ENCODE measurements around the gene EPHA3.

DNA sequence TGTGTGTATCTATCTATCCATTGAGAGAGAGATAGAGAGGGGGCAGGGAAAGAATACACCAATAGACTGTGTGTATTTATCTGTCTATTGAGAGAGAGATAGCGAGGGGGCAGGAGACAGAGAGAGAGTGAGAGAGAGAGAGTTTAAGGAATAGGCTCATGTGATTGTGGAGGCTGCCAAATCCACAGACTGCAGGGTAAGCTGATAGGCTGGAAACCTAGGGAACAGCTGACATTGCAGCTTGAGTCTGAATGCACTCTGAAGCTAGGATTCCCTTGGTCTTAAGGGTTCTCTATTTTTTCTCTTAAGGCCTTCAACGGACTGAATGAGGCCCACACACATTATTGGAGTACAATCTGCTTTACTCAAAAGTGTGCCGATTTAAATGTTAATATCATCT is 255.8 kb downstream of the EPHA3 start:
- TF ChIP-seq GATA2 (IDR thresholded peaks at IDR 0.05; ENCODE audit: low read depth, low read length) (no peak), GATA3 (IDR thresholded peaks at IDR 0.05; ENCODE audit: low read depth, low read length) (no peak)

Data from SH-SY5Y (cell line).